Epithelial cell of esophagus (primary cell): ENCODE data around the gene USF2.
A peak's percentile ranks its signal among the peaks of the same experiment; 100 is the strongest.
"Not testable (repeated sequence)": the region's sequence is repeated elsewhere in the genome, so short reads cannot be mapped to it uniquely, and the experiment has no call there.

Experiments
- DNase-seq: peaks from one replicate; pipeline ENCODE4 v3.0.0; 2010; ENCODE audit warnings: low read depth
- H3K4me3 ChIP-seq: 2 replicates; pipeline ENCODE4 v1.5.1; 2011; ENCODE audit warnings: mild to moderate bottlenecking, low read length, control low read depth
- TF ChIP-seq, protein P1 (sequence below): IDR thresholded peaks from 2 replicates; pipeline ENCODE4 v1.5.1; 2011; ENCODE audit warnings: low read depth, mild to moderate bottlenecking, low read length, control low read depth, inconsistent platforms; ENCODE audit not compliant: insufficient read depth; ENCODE audit errors: missing control alignments

Gene USF2

GRCh38 chr19:35281303-35281702, 12.5 kb downstream of the USF2 start:
- TF ChIP-seq, protein P1, sequence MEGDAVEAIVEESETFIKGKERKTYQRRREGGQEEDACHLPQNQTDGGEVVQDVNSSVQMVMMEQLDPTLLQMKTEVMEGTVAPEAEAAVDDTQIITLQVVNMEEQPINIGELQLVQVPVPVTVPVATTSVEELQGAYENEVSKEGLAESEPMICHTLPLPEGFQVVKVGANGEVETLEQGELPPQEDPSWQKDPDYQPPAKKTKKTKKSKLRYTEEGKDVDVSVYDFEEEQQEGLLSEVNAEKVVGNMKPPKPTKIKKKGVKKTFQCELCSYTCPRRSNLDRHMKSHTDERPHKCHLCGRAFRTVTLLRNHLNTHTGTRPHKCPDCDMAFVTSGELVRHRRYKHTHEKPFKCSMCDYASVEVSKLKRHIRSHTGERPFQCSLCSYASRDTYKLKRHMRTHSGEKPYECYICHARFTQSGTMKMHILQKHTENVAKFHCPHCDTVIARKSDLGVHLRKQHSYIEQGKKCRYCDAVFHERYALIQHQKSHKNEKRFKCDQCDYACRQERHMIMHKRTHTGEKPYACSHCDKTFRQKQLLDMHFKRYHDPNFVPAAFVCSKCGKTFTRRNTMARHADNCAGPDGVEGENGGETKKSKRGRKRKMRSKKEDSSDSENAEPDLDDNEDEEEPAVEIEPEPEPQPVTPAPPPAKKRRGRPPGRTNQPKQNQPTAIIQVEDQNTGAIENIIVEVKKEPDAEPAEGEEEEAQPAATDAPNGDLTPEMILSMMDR = no peak
- peak; percentile 58 for DNase-seq
- H3K4me3 ChIP-seq = no peak overlapping the region

GRCh38 chr19:35284153-35285094, 15.7 kb downstream of the USF2 start:
- TF ChIP-seq, protein P1 = no peak
- DNase-seq = no peak
- H3K4me3 ChIP-seq = no peak overlapping the region

- TF ChIP-seq, protein P1 = no peak
- DNase-seq = no peak
- no peak overlapping the region for H3K4me3 ChIP-seq
These were observed 16.3 kb downstream of the USF2 start for GRCh38 chr19:35285095-35285449.

GRCh38 chr19:35285465-35285864, 16.7 kb downstream of the USF2 start:
- DNase-seq, H3K4me3 ChIP-seq: not testable (repeated sequence)

DNA sequence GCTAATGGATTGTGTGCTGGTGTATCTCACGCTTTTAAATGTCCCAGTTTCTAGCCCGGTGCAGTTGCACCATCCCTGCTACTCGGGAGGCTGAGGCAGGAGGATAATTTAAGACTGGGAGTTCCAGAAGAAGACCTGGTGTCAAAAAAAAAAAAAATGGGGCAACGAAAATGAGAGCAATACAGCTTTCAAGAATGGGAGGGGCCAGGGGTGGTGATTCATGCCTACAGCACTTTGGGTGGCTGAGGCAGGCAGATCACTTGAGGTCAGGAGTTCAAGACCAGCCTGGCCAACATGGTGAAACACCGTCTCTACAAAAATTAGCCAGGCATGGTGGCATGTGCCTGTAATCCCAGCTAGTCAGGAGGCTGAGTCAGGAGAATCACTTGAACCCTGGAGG, 17.3 kb downstream of the USF2 start:
- not testable (repeated sequence) for DNase-seq, H3K4me3 ChIP-seq

- TF ChIP-seq, protein P1 = no peak
- no peak for DNase-seq
- H3K4me3 ChIP-seq = no peak overlapping the region
These were observed 19.0 kb downstream of the USF2 start for GRCh38 chr19:35287713-35288112.

DNA sequence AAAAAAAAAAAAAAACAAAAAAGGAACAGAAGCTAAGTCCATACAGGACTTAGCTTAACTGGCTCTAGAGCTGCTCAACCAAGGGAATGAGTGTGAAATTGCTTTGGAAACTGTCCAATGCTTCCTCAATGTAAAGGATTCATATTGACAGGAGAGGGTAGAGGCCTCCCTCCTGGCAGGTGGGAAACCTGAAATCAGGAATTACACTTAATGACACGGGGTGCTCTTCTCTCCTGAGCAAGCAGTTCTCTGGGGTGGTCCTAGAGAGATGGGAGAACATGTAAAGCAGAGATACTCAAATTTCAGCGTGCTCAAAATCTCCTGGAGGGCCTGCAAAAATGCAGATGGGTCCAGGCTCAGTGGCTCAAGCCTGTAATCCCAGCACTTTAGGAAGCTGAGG, 19.6 kb downstream of the USF2 start:
- H3K4me3 ChIP-seq = no peak overlapping the region
- DNase-seq = no peak
- TF ChIP-seq, protein P1 = no peak

DNA sequence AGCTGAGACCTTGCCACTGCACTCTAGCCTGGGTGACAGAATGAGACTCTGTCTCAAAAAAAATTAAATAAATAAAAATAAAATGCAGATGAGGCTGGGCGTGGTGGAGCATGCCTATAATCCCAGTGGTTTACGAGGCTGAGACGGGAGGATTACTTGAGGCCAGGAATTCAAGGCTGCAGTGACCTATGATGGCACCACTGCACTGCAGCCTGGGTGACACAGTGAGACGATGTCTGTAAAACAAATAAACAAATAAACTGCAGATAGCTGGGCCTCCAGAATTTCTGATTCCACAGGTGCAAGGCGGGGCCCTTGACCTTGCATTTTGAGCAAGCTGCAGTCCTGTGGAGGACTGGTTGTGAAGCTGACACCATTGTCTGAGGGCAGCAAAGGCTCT, 20.1 kb downstream of the USF2 start:
- no peak overlapping the region for H3K4me3 ChIP-seq
- no peak for DNase-seq
- TF ChIP-seq, protein P1 = no peak
